ENCODE data around the gene CD226.
"Not testable (repeated sequence)": the region's sequence is repeated elsewhere in the genome, so short reads cannot be mapped to it uniquely, and the experiment has no call there.

CD226 gene

GRCh38 chr18:69906765-69907164 is 40.9 kb downstream of the CD226 start:
- Histone ChIP-seq H3K4me3 (no peak overlapping the region), H3K9ac (ENCODE audit: insufficient read length) (no peak overlapping the region), H3K27ac (no peak overlapping the region), H3K9me3 (ENCODE audit: low read depth, low read length) (no peaks in the 10 kb centered on the region), H3K36me3 (ENCODE audit: insufficient read depth, low read length) (no peaks in the 10 kb centered on the region)
- no peak for TF ChIP-seq EZH2 (IDR thresholded peaks at IDR 0.05)
- no peak for TF ChIP-seq POLR2AphosphoS5 (IDR thresholded peaks at IDR 0.05; ENCODE audit: borderline replicate concordance, low read depth, low read length)
- no peak for TF ChIP-seq FOXP2 (optimal IDR thresholded peaks at IDR 0.05; ENCODE audit: control extremely low read depth, extremely low read length, insufficient read depth)
- no peak for DNase-seq (ENCODE audit: low read depth, low spot score)

DNA sequence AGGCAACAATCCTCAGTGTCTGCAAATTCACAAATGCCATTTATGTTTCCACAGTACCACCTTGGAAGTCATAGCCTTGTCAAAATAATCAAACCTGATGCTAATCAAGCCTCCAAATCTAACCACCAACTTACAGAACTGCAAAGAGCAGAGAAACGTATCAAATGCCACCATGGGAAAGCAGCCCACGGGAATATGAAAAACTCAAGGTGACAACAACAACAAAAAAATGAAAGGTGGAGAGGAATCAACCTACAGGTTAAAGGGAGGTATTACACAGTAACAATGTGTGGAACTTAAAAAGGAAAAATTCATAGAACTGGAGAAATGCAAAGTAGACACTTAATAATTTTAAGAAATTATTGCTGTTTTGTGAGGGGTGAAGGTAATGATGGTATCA is 46.7 kb downstream of the CD226 start:
- Histone ChIP-seq H3K9ac (ENCODE audit: insufficient read length) (no peak overlapping the region), H3K9me3 (ENCODE audit: low read depth, low read length) (no peaks in the 10 kb centered on the region), H3K4me3 (no peak overlapping the region), H3K27ac (no peak overlapping the region), H3K36me3 (ENCODE audit: insufficient read depth, low read length) (no peaks in the 10 kb centered on the region)
- TF ChIP-seq POLR2AphosphoS5 (IDR thresholded peaks at IDR 0.05; ENCODE audit: borderline replicate concordance, low read depth, low read length) = no peak
- TF ChIP-seq EZH2 (IDR thresholded peaks at IDR 0.05) = no peak
- TF ChIP-seq FOXP2 (optimal IDR thresholded peaks at IDR 0.05; ENCODE audit: control extremely low read depth, extremely low read length, insufficient read depth) = no peak
- no peak for DNase-seq (ENCODE audit: low read depth, low spot score)

DNA sequence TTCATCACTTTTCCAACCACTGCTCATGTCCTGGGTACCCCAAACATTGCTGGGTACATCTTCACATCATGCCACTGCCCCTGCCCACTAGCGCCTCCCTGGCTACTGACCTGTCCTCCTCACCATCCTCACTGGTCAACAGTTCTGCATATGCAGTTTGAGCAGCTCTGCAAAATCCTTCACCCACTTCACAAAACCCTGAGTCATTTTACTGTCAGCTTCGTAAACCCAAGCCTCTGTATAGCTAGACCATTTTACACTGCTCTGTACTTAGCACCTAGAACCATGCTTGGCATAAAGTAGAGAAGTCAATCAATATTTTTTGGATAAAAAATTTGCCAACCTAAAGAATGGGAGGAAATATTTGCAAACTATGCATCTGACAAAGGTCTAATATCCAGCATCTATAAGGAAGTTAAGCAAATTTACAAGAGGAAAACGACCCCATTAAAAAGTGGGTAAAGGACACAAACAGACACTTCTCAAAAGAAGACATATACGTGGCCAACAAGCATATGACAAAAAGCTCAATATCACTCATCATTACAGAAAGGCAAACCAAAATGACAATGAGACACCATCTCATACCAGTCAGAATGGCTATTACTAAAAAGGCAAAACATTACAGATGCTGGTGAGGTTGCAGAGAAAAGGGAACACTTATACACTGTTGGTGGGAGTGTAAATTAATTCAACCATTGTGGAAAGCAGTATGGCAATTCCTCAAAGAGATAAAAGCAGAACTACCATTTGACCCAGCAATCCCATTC is 48.3 kb downstream of the CD226 start:
- DNase-seq (ENCODE audit: low read depth, low spot score); H3K27ac ChIP-seq; H3K36me3 ChIP-seq (ENCODE audit: insufficient read depth, low read length); H3K4me3 ChIP-seq; H3K9me3 ChIP-seq (ENCODE audit: low read depth, low read length); H3K9ac ChIP-seq (ENCODE audit: insufficient read length): not testable (repeated sequence)

- DNase-seq (ENCODE audit: low read depth, low spot score) = no peak
- no peak overlapping the region for H3K4me3 ChIP-seq
- no peak overlapping the region for H3K9ac ChIP-seq (ENCODE audit: insufficient read length)
- no peaks in the 10 kb centered on the region for H3K9me3 ChIP-seq (ENCODE audit: low read depth, low read length)
- TF ChIP-seq POLR2AphosphoS5 (IDR thresholded peaks at IDR 0.05; ENCODE audit: borderline replicate concordance, low read depth, low read length) (no peak), FOXP2 (optimal IDR thresholded peaks at IDR 0.05; ENCODE audit: control extremely low read depth, extremely low read length, insufficient read depth) (no peak), EZH2 (IDR thresholded peaks at IDR 0.05) (no peak)
- no peak overlapping the region for H3K27ac ChIP-seq
- no peaks in the 10 kb centered on the region for H3K36me3 ChIP-seq (ENCODE audit: insufficient read depth, low read length)
Observed at GRCh38 chr18:69898241-69898861, 49.3 kb downstream of the CD226 start.

DNA sequence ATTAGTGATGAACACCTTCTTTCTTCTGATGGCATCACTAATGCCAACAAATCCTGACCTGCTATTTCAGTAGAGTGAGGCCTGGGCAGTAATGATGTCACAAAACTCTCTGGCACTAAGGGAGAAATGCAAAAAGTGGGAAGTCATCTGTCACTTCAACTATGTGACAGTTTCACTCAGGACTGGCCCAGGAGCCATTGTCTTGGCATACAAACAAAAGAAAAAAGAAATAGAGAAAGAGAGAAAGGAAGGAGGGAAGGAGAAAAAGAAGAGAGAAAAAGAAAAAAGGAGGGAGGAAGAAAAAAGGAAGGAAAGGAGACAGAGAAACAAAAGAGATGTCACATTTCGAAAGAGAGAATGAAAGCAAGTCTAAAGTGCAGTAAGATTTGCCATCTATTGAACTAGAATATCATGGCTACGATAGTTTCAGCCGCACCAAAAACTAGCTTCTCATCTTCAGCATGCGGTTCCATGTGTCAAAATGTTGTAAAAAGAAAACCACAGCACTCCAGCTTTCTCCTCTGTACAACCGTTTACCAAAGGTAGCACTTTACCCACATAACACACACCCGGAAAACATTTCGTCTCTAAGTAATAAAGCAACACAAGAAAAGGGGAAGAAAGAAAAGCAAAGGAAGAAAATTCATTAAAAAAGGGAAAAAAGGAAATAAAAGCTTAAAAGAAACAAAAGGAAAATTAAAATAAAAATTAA is 50.1 kb downstream of the CD226 start:
- Histone ChIP-seq H3K36me3 (ENCODE audit: insufficient read depth, low read length) (no peaks in the 10 kb centered on the region), H3K27ac (no peak overlapping the region), H3K9ac (ENCODE audit: insufficient read length) (no peak overlapping the region), H3K9me3 (ENCODE audit: low read depth, low read length) (no peaks in the 10 kb centered on the region), H3K4me3 (no peak overlapping the region)
- DNase-seq (ENCODE audit: low read depth, low spot score) = no peak
- no peak for TF ChIP-seq FOXP2 (optimal IDR thresholded peaks at IDR 0.05; ENCODE audit: control extremely low read depth, extremely low read length, insufficient read depth)
- no peak for TF ChIP-seq EZH2 (IDR thresholded peaks at IDR 0.05)
- no peak for TF ChIP-seq POLR2AphosphoS5 (IDR thresholded peaks at IDR 0.05; ENCODE audit: borderline replicate concordance, low read depth, low read length)

- no peak overlapping the region for H3K27ac ChIP-seq
- H3K4me3 ChIP-seq = no peak overlapping the region
- no peaks in the 10 kb centered on the region for H3K9me3 ChIP-seq (ENCODE audit: low read depth, low read length)
- no peak for TF ChIP-seq EZH2 (IDR thresholded peaks at IDR 0.05)
- no peak for TF ChIP-seq POLR2AphosphoS5 (IDR thresholded peaks at IDR 0.05; ENCODE audit: borderline replicate concordance, low read depth, low read length)
- TF ChIP-seq FOXP2 (optimal IDR thresholded peaks at IDR 0.05; ENCODE audit: control extremely low read depth, extremely low read length, insufficient read depth) = no peak
- no peaks in the 10 kb centered on the region for H3K36me3 ChIP-seq (ENCODE audit: insufficient read depth, low read length)
- H3K9ac ChIP-seq (ENCODE audit: insufficient read length) = no peak overlapping the region
- DNase-seq (ENCODE audit: low read depth, low spot score) = no peak
Observed at GRCh38 chr18:69895066-69896047, 52.3 kb downstream of the CD226 start.

GRCh38 chr18:69894467-69894866 is 53.2 kb downstream of the CD226 start:
- H3K4me3 ChIP-seq = no peak overlapping the region
- no peak overlapping the region for H3K9ac ChIP-seq (ENCODE audit: insufficient read length)
- TF ChIP-seq FOXP2 (optimal IDR thresholded peaks at IDR 0.05; ENCODE audit: control extremely low read depth, extremely low read length, insufficient read depth) = no peak
- TF ChIP-seq POLR2AphosphoS5 (IDR thresholded peaks at IDR 0.05; ENCODE audit: borderline replicate concordance, low read depth, low read length) = no peak
- no peak for TF ChIP-seq EZH2 (IDR thresholded peaks at IDR 0.05)
- H3K9me3 ChIP-seq (ENCODE audit: low read depth, low read length) = no peaks in the 10 kb centered on the region
- no peaks in the 10 kb centered on the region for H3K36me3 ChIP-seq (ENCODE audit: insufficient read depth, low read length)
- DNase-seq (ENCODE audit: low read depth, low spot score) = no peak
- no peak overlapping the region for H3K27ac ChIP-seq

GRCh38 chr18:69890558-69890957 is 57.1 kb downstream of the CD226 start:
- no peak overlapping the region for H3K4me3 ChIP-seq
- H3K27ac ChIP-seq = no peak overlapping the region
- H3K9me3 ChIP-seq (ENCODE audit: low read depth, low read length) = no peaks in the 10 kb centered on the region
- H3K36me3 ChIP-seq (ENCODE audit: insufficient read depth, low read length) = no peaks in the 10 kb centered on the region
- TF ChIP-seq POLR2AphosphoS5 (IDR thresholded peaks at IDR 0.05; ENCODE audit: borderline replicate concordance, low read depth, low read length) (no peak), FOXP2 (optimal IDR thresholded peaks at IDR 0.05; ENCODE audit: control extremely low read depth, extremely low read length, insufficient read depth) (no peak), EZH2 (IDR thresholded peaks at IDR 0.05) (no peak)
- DNase-seq (ENCODE audit: low read depth, low spot score) = no peak
- H3K9ac ChIP-seq (ENCODE audit: insufficient read length) = no peak overlapping the region
